ENCODE data around the gene ZMYM5. TPM values are rescaled to one million over a fixed set of nuclear protein-coding genes. Genes with fewer than 3 reads are reported as not detected.

ZMYM5 gene
- total and polyA plus RNA-seq, 2 donors from 2014 or later: 4.8 to 15.2 TPM

- H3K9me3 ChIP-seq (ENCODE audit: control insufficient read depth in 2 of 3, insufficient read depth in 1 of 3, low read length in 3 of 3): no peaks in the 10 kb centered on the region
- FAIRE-seq (no peak), DNase-seq (peak in 3 of 5 donors; percentile 16 to 55 (median 47))
- H3K9ac ChIP-seq (ENCODE audit: low read length in 3 of 3): no peak overlapping the region
- H3K27me3 ChIP-seq (ENCODE audit: control insufficient read depth, insufficient read depth, low read length): no peaks in the 10 kb centered on the region
- no peaks in the 10 kb centered on the region for H3K4me1 ChIP-seq (ENCODE audit: control insufficient read depth in 2 of 3, insufficient read depth in 2 of 3, low read depth in 1 of 3, low read length in 3 of 3)
- intact Hi-C loops (cut with DNase I): no loop called here
- no peak overlapping the region for H3K4me3 ChIP-seq (ENCODE audit: low read length in 3 of 3)
- TF ChIP-seq CTCF (IDR thresholded peaks at IDR 0.05; ENCODE audit: borderline replicate concordance, extremely low read depth, insufficient read depth): no peak
- H3K27ac ChIP-seq (ENCODE audit: low read depth in 2 of 2, low read length in 2 of 2): no peak overlapping the region
- H3K36me3 ChIP-seq (ENCODE audit: control insufficient read depth in 2 of 3, insufficient read depth in 3 of 3, low read length in 3 of 3): no peaks in the 10 kb centered on the region
Observed at GRCh38 chr13:19890030-19890429, 26.6 kb upstream of the ZMYM5 start.

- H3K4me3 ChIP-seq (ENCODE audit: low read length in 3 of 3): no peak overlapping the region
- H3K27ac ChIP-seq (ENCODE audit: low read depth in 2 of 2, low read length in 2 of 2): no peak overlapping the region
- no peak for FAIRE-seq
- no peaks in the 10 kb centered on the region for H3K9me3 ChIP-seq (ENCODE audit: control insufficient read depth in 2 of 3, insufficient read depth in 1 of 3, low read length in 3 of 3)
- no peaks in the 10 kb centered on the region for H3K4me1 ChIP-seq (ENCODE audit: control insufficient read depth in 2 of 3, insufficient read depth in 2 of 3, low read depth in 1 of 3, low read length in 3 of 3)
- intact Hi-C loops (cut with DNase I): no loop called here
- no peaks in the 10 kb centered on the region for H3K36me3 ChIP-seq (ENCODE audit: control insufficient read depth in 2 of 3, insufficient read depth in 3 of 3, low read length in 3 of 3)
- H3K9ac ChIP-seq (ENCODE audit: low read length in 3 of 3): no peak overlapping the region
- no peaks in the 10 kb centered on the region for H3K27me3 ChIP-seq (ENCODE audit: control insufficient read depth, insufficient read depth, low read length)
- peak in 1 of 5 donors; percentile 6 for DNase-seq
- no peak for TF ChIP-seq CTCF (IDR thresholded peaks at IDR 0.05; ENCODE audit: borderline replicate concordance, extremely low read depth, insufficient read depth)
Observed at GRCh38 chr13:19888799-19889198, 25.4 kb upstream of the ZMYM5 start.

- Histone ChIP-seq H3K36me3 (ENCODE audit: control insufficient read depth in 2 of 3, insufficient read depth in 3 of 3, low read length in 3 of 3) (no peaks in the 10 kb centered on the region), H3K4me1 (ENCODE audit: control insufficient read depth in 2 of 3, insufficient read depth in 2 of 3, low read depth in 1 of 3, low read length in 3 of 3) (no peaks in the 10 kb centered on the region), H3K9ac (ENCODE audit: low read length in 3 of 3) (no peak overlapping the region), H3K27me3 (ENCODE audit: control insufficient read depth, insufficient read depth, low read length) (no peaks in the 10 kb centered on the region), H3K27ac (ENCODE audit: low read depth in 2 of 2, low read length in 2 of 2) (no peak overlapping the region), H3K4me3 (ENCODE audit: low read length in 3 of 3) (no peak overlapping the region), H3K9me3 (ENCODE audit: control insufficient read depth in 2 of 3, insufficient read depth in 1 of 3, low read length in 3 of 3) (no peaks in the 10 kb centered on the region)
- TF ChIP-seq CTCF (IDR thresholded peaks at IDR 0.05; ENCODE audit: borderline replicate concordance, extremely low read depth, insufficient read depth): no peak
- intact Hi-C loops (cut with DNase I): no loop called here
- no peak for FAIRE-seq
- DNase-seq: no peak
Observed at GRCh38 chr13:19882231-19882630, 18.8 kb upstream of the ZMYM5 start.

GRCh38 chr13:19881641-19882040, 18.2 kb upstream of the ZMYM5 start:
- TF ChIP-seq CTCF (IDR thresholded peaks at IDR 0.05; ENCODE audit: borderline replicate concordance, extremely low read depth, insufficient read depth): no peak

More at GRCh38 chr13:19881641-19882040, 18.2 kb upstream of the ZMYM5 start:
- H3K27ac ChIP-seq (ENCODE audit: low read depth in 2 of 2, low read length in 2 of 2): no peak overlapping the region
- no peaks in the 10 kb centered on the region for H3K9me3 ChIP-seq (ENCODE audit: control insufficient read depth in 2 of 3, insufficient read depth in 1 of 3, low read length in 3 of 3)
- H3K4me1 ChIP-seq (ENCODE audit: control insufficient read depth in 2 of 3, insufficient read depth in 2 of 3, low read depth in 1 of 3, low read length in 3 of 3): no peaks in the 10 kb centered on the region
- intact Hi-C loops (cut with DNase I): no loop called here
- FAIRE-seq (no peak), DNase-seq (no peak)
- H3K4me3 ChIP-seq (ENCODE audit: low read length in 3 of 3): no peak overlapping the region
- no peak overlapping the region for H3K9ac ChIP-seq (ENCODE audit: low read length in 3 of 3)
- no peaks in the 10 kb centered on the region for H3K27me3 ChIP-seq (ENCODE audit: control insufficient read depth, insufficient read depth, low read length)
- no peaks in the 10 kb centered on the region for H3K36me3 ChIP-seq (ENCODE audit: control insufficient read depth in 2 of 3, insufficient read depth in 3 of 3, low read length in 3 of 3)

Data from kidney (tissue), 14 donors.